Dedifferentiated amniotic fluid mesenchymal stem cell (primary cell): ENCODE data around the gene BTBD16.

Source experiments
- DNase-seq: peaks from one replicate; pipeline ENCODE4 v3.0.0-alpha.2; 2016; ENCODE audit errors: extremely low spot score

The BTBD16 gene

DNA sequence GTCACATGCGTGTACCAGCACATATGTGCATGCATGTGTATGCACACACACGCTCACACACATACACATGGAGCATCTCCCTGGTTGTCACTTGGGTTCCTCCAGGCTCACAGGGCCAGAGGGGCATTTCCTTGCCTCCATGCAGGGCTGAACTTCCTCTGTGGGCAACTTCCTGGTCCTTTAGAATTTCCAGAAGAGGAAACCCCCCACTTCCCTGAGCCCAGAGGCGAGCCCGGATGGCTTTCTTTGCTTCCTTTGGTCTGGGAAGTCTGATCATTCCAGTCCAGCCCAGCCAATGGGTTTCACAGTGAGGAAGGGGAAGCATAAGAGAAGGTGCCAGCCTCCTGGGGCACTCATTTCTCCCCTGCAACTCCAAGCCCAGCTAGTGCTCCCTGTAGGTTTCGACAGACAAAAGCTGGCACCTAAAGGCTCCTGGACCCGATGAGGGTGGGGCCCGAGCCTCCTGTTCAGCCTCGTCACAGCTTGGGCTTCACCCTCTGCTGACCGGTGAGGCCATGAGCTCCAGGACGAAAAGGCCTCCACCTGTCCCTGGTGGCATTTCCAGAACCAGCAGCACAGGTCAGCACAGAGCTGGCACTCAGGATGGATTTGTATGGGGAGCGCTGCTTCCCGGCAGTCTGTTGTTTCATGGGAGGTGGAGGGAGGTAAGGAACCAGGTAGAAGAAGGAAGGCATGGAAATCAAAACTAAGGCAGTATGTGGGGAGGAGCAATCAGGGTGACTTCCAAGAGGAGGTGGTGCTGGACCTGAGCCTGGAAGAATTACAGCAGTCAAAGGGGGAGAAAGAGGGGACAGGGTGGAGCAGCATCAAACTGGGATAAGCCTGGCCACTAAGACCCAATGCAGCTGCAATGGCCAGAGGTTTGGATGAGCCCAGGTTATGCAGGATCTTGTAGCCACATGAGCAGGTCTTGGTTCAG is 23.7 kb downstream of the BTBD16 start:
- no peak for DNase-seq

DNA sequence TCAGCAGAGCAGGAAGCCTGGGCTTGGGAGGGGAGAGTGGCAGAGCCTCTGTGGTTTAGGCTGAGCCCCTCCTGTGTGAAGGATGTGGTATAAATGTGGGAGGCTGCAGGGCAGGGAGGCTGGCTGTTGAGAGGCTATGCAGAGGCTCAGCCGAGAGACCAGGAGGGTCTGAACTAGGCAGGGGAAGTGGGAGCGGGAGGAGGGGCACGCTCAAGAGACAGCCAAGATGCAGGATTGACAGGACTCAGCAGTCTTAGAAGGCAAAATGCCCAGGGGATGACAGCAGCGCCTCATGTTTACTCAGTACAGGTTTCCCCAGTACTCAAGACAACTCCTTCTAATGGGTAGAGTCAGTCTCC is 24.3 kb downstream of the BTBD16 start:
- no peak for DNase-seq

DNA sequence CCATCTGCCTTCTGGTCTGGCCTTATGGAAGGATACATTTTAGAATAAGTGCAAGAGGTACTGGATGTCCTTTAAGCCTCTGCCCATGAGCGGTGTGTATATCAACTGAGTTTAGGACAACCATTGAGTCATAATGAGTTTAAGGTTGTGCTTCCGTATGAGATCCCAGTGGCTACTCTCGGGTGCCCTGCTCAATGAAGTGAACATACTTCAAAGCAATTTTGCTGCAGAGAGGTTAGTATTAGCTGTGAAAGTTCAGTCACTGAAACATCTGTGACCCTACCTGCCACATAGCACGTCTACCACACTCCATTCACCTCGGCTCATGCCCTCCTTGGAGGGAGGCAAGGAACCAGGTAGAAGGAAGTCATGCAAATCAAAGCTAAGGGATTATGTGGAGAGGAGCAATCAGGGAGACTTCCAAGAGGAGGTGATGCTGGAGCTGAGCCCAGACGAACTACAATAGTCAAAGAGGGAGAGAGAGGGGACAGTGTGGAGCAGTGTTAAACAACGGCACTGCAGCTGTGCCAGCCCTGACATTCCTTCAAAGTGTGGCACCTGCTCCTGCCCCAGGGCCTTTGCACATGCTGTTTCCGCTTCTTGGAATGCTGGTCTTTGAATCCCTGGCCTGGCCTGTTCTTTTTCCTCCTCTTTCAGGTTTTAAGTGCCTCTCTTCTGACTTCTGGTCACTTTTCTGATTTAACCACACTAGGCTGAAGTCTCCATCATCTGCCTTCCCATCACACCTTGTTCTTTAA is 25.4 kb downstream of the BTBD16 start:
- no peak for DNase-seq

DNA sequence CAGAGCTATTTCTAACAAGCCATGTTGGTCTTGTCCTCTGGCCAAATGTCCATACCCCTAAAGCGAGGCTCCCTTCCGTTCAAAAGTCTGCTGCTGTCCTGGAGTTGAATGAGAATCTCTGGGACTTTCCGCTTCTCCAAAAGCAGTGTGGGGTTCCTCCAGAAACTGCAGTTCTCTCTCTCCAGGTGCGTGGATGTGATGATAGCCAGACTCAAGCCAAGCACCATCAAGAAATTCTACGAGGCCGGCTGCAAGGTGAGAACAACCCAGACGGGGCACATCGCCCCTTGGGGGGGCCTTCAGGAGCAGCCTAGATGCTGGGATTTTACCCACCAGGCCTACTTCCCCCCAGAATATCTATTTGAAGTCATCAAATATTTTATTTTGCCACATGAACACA is 26.5 kb downstream of the BTBD16 start:
- no peak for DNase-seq

DNA sequence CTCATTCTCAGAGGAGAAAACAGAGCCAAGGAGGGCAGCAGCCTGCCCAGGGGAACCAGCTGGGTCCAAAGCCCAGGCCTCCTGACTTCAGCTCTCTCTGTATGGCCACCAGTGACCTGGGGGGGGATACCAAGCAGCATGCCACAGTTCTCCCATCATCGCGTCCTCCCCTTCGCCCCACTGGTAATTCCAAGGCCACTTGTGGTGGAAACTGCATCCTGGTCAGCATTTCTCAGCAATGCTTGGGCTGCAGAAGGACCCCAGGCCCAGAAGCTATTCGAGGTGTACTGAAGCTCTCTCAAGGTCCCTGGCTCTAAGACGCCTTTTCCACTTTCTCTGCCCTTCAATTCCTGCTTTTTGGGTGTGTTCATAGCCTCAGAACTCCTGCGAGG is 27.1 kb downstream of the BTBD16 start:
- no peak for DNase-seq

DNA sequence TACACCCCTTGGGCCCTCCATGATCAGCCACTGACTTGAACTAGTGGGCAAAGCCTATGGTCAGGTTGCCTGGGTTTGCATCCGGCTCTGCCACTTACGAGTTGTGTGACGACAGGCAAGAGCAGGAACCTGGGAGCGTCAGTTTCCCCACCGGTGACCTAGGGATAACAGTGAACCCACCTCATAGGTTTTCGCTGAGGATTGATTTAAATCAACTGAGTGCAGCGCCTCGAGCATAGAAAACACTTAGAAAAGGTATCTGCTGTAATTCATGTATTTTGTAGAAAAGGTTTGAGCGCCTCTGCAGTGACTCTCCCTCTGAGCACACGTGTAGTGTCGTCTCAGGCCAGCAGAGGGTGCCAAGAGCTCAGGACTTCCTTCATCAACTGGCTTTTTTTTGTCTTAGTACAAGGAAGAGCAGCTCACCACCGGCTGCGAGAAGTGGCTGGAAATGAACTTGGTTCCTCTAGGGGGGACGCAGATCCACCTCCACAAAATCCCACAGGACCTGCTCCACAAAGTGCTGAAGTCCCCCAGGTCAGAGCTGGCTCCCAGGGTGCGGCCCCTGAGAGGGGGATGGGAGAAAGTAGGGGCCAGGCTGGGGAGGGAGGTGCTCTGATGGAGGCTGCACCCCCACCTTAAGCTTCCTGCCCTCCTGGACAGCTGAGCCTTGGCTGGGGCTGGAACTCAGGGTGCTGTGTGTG is 27.7 kb downstream of the BTBD16 start:
- peak; percentile 78 for DNase-seq

DNA sequence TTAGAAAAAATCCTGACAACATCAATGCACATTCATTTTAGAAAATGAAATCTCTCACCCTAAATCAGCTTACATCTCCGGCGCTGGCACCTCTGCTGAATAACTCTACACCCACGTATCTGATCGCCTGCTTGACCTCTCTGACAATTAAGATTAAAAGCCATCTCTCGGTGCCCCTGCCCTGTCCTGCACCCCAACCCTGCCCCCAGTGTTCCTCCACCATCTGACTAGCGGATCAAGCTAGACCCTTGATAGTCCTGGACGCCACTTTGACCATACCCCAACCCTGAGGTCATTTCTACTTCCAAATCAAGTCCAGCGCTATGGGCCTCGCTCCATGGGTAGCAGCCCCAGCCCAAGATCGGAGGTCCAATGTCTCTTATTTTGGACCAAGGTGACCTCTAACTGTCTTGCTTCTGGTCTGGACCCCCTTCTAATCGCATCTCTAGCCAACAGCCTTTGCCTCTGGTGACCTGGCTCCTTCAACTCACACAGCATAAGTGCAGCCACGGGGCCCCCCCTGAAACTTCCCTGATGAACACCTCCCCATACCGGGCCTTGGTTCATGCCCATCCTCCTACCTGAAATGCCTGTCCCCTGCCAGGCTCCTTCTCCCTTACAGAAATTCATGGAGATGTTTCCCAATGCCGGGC is 28.5 kb downstream of the BTBD16 start:
- no peak for DNase-seq

DNA sequence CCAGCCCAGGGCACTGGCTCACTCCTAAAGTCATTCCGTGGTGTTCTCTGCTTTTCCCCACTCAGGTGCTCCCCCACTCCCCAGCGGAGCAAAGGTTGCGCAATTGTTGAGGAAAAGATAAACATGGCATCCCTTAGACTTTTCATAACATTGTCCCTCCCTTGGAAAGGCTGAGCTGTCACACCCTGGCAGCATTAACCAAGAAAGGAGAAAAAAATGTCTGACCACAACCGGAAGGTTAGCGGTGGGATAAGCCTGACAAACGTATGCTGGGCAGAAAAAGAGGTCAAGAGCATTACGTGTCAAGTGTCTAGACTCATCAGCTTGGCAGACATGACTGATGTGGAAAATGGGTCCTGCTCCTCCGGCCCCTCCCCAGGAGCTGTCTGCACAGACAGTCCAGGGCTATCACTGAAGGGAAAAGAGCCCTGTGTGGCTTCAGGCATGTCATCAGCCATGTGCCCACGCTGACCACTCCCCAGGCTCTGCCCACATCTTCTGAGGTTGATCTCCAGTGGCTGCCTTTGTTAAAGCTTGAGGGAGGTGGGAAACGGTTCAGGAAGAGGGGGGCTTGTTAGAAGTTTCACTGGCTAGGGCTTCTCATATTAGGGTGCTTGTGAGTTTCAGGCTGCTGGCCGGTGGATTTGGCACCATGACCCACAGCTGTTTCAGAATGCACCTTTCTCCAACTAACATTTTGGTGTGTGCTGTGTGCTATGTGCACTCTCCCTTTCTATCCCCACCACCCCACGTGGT is 30.1 kb downstream of the BTBD16 start:
- DNase-seq = no peak

DNA sequence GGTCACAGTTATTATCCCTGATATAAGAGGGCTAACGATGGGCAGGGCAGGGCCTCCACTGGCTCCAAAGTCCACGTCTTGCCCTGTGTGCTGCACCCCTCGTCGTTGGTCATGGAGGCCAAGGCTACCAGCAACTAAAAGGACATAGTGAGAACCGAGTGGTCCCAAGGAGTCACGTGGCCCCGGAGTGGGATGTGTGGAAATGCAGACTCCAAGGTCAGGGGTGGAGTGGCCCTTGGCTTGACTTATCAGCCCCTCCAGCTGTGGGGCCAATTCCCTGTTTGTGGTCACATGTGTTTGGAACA is 30.7 kb downstream of the BTBD16 start:
- DNase-seq = no peak

DNA sequence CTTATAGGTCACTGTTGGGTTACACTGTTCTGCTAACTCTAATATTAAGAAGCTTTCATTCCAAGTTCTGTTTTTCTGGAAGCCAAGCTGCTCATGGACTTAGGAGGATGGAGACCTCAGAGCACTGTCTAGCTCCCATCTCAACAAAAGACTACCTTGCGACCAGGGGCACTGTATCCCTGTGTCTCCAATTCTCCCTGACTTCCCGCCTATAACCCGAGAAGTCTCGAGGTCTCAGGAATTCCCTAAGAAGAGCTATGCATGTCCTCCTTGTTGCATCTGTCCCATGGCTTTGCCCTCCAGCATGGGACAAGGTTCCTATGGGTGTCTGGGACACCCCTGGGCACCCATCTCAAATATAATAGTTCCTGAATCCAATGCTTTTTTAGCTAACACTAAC is 31.2 kb downstream of the BTBD16 start:
- no peak for DNase-seq

DNA sequence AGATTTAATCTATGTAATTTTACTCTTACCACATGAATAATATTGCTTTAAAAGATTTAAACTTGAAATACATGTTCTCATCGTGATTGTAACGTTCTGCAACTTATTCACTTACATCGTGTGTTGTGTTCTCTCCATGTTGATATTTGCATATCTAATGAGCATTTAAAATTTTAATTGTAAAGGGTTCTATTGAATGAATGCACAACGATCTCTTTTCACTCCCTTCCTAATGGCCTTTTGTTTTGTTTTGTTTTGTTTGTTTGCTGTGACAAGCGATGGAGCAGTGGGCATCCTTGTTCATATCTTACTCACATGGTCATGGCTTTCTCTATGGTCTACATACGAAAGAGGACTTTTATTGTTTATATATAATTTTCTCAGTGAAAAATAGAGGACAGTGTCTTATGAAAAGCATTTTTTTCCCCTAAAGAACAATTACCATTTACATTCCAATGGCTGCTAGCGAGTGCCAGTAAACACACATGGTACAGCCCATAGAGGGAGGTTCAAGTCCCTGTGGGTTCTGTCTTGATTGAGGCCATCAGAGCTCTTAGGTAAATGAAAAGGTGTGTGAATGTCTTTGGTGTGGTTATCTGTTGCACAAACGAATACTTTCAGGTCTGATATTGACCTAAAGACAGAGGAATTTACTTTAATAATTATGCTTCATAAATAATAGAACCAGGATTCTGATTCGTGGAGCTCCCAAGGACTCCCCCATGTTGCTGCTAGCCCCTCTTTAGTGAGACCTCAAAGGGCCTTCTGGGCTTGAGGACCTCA is 32.4 kb downstream of the BTBD16 start:
- no peak for DNase-seq

DNA sequence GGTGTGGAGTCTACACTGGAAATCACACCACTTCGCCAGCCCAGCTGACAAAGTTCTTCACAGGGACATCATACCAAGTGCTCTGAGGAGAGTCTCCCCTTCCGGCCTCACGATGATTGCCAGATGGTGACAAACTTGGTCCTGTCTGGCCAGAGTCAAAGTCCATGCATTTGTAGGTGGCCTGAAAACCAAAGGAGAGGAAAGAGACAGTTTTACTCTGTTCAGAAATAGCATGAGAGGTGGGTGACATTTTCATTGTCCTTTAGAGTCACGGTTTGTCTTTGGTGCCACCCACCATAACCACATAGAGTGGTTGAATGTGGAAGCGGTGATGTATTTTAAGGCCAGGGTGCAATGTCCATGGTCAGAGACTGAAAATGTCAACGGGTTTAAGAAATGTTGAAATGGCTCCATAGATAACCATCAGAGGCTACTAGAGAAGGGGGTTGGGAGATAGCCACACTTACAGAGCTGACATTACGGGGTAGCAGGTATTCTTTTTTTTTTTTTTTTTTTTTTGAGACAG is 33.0 kb downstream of the BTBD16 start:
- no peak for DNase-seq

DNA sequence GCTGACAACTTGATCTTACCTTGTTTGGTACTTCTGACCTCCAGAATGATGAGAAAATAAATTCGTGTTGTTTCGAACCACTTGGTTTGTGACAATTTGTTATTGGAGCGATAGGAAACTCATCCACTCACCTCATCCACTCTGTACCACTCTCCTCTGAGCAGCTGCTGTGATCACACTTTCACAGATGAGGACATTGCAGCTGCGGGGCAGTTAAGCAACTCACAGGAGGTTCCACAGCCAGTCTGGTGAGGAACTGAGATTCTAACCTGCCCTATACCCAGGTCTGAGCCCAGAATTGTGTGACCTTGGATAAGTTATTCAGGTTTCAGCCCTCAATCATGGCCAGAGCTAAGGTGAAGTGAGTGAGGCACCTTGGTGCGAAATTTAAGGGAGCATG is 35.2 kb downstream of the BTBD16 start:
- no peak for DNase-seq

DNA sequence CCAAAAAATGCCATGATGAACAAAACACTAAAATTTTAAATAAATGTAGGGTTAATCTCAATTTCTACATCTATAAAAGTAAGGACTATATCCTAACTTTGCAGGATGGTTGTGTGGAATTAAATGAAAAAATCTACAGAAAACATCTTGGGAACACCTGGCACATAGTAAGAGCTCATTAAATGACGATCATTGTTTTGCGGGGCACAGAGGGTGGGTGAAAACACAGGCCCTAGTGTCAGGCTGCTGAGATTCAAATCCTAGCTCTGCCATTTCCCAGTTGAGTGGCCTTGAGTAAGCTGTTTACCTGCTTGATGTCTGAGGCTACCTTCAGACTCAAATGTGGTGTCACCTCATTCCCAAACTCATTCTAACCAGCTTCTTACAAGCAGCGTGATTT is 35.6 kb downstream of the BTBD16 start:
- no peak for DNase-seq

DNA sequence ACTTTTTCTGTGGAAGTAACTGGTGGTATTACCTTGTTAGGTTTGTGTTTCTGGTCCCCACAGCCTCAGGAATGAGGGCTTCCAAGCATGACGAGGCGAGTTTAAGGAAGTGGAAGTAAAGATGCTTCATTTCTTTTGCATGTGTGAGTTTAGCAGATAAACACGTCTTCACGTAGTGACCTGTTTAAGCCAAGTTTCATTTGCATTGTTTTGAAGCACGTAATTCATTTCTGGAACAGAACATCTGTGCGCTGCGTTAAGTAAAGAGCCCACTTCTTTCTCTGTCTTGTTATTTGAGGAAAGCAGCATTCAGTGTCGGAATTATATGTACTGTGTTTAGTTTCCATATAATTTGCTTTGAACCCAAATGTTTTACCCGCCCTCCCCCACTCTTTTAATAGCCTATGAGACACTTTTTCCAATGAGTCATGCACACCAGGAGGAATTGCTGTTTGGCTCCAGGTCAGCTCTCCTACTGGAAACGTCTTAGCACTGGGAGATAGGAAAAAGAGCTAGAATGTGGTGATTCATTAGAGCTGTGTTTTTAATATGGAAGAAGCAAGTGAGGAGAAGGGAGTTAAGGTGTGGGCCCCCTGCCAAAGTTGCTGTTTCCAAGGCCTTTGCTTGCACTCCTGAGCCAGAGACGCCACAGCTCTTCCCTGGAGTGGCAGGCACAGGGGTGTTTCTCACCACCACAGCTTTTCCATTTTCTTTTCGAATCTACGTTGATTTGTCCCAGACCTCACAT is 36.7 kb downstream of the BTBD16 start:
- DNase-seq = peak; percentile 85

DNA sequence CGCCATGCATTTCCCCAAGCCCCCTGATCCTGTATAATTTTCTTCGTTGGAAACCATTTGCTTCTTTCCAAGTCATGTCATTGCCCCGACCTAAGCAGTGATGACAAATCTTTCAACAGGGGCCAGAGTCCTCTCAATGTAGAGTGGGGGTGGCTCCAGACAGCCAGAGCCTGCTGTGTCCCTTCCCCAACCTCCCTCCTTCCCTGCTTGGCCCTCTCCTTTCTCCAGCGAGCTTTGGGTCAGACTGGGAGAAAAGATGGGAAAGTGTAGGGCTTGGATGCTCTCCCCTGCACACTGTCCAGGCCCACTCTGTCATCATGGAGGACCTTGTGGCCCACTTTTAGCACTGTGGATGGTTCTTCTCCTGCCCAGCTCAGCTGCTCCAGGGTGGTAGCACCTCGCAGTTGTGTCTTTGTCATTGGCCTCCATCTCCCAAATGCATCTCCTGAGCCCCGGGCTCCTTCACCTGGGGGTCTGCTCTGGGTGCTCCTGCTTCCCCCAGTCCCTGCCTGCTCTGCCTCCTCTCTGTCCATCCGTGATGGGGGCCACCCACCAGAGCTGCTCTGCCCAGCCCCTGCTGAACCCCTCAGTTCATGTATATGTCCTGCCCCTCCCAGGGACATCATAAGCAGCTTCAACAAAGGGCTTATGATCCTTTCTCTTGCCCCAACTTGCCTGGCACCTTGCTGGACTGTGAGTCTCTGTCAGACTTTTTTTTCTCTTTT is 37.5 kb downstream of the BTBD16 start:
- DNase-seq = no peak

DNA sequence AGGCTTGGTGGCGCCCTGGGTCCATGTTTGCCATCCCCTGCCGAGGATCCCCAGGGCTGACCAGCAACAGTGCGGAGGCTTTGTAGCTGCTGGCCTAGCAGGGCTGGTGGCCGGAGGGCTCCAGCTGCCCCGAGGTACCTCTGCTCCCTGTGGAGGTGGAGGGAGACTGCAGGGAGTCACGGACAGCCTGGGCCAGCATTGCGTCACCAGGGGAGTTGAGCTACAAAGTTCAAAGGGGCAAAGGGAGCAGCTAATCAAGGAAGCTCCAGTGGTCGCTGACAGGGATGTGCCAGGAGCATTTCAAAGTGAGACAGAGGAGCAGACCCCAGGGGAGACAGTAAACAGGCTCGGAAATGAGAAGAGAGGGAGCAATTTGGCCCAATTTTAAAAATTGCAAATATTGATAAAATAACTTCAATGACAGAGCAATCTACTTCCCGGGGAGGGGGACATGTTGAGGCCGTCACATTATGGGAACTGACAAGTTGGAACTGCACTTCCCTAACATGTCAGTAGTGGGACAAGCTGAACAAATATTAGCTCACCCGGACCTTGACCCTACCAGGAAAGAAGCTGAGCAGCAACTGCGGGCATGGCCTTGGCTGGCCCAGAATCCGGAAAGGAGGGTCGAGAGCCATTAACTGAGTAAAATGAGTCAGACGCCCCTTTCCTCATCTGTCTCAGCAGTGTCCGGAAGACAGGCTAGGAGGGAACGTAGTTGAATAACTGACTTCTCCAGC is 39.4 kb downstream of the BTBD16 start:
- DNase-seq = no peak

DNA sequence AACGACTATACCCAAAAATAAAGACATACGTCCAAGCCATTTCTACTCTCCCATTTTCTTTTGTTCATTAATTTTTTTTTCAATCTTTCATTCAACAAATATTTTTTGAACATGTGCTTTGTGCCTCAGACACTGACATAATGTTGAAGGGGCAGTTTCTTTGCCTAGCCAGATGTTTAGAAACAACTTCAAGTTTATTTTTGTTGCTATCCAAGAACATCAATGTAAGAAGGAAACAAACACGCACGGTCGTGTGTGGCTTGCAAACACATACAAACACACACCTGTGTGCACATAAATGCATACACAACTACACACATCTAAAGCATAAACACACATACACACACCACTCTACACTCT is 39.9 kb downstream of the BTBD16 start:
- no peak for DNase-seq
